Muscle of leg (tissue), 11 donors: ENCODE measurements around the gene SGMS1. TPM values are rescaled to one million over a fixed set of nuclear protein-coding genes. Genes with fewer than 3 reads are reported as not detected.

Experiments used
- DNase-seq: peaks from one replicate; pipeline ENCODE4 v3.0.0; 2013
- H3K27ac ChIP-seq: one replicate; pipeline ENCODE4 v1.5.1; 2013; ENCODE audit warnings: mild to moderate bottlenecking, low read length, control low read depth
- H3K27me3 ChIP-seq: one replicate; pipeline ENCODE4 v1.6.1; 2013; ENCODE audit warnings: low read length; ENCODE audit not compliant: control insufficient read depth, insufficient read depth
- H3K36me3 ChIP-seq: one replicate; pipeline ENCODE4 v1.6.1; 2013; ENCODE audit warnings: low read length; ENCODE audit not compliant: control insufficient read depth, insufficient read depth
- H3K4me1 ChIP-seq: one replicate; pipeline ENCODE4 v1.6.1; 2013; ENCODE audit warnings: low read length; ENCODE audit not compliant: control insufficient read depth, insufficient read depth
- H3K4me3 ChIP-seq: one replicate; pipeline ENCODE4 v1.5.1; 2013; ENCODE audit warnings: low read length, control low read depth
- H3K9me3 ChIP-seq: replicated peaks from 2 replicates; pipeline ENCODE4 v1.6.1; 2013; ENCODE audit warnings: low read depth, low read length; ENCODE audit not compliant: control insufficient read depth
- WGBS: methylation state at CpG from one replicate; pipeline ENCODE4 v1.1.5; 2013; ENCODE audit warnings: missing lambda C conversion rate; ENCODE audit not compliant: insufficient coverage; 5-methylcytosine and 5-hydroxymethylcytosine counted together
- polyA plus RNA-seq, 8 donors: library from polyadenylated mRNA; unstranded; fragments of 120-200 nt; gene quantifications; one replicate each; pipeline versions ENCODE4 v1.2.1 to v1.2.3, GENCODE V29; 2013; ENCODE audit warnings: inconsistent platforms in 1 of 8, low replicate concordance in 1 of 8; ENCODE audit not compliant: insufficient read length in 8 of 8, insufficient read depth in 1 of 8
- total RNA-seq: library from RNA; stranded (reverse); fragments of 120-200 nt; gene quantifications from one replicate; pipeline ENCODE4 v1.2.4, GENCODE V29; 2013

The SGMS1 gene
- total and polyA plus RNA-seq, 9 donors, result 18.2 to 30.5 (median 23.0) TPM

DNA sequence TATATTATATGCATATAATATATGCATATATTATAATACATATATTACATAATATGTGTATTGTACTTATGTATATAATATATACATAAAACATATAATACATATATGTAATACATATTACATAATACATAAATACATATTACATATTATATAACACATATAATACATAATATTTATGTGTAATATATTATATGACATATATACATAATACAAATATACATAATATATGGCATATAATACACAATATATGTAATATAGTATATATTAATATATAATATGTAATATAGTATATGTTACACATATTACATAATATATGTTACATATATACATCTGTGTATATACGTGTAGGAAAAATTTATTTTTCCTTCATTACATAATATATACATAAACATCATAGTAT, 63.4 kb downstream of the SGMS1 start:
- WGBS, result no CpG with 5 or more reads among the region's 1 CpG
- Histone ChIP-seq H3K27me3 (no peaks in the 10 kb centered on the region), H3K4me1 (peaks cover 8% of the 10 kb centered on the region), H3K4me3 (no peak overlapping the region), H3K27ac (no peak overlapping the region), H3K36me3 (no peaks in the 10 kb centered on the region), H3K9me3 (no peaks in the 10 kb centered on the region)
- no peak for DNase-seq

DNA sequence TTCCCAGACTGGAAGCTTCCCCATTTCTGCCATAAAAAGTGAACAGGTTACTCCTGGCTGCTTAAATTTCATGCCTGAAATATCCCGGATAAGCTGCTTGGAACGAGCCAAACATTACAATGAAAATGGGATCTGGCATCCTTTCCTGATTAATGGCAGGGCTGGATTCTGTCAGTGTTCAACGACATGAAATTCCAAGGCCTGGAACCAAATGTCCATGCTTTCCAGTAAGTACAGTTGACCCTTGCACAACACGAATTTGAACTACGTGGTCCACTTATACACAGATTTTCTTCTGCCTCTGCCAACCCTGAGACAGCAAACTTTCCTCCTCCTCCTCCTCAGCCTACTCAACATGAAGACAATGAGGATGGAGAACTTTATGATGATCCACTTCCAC, 65.4 kb downstream of the SGMS1 start:
- Histone ChIP-seq H3K4me3 (no peak overlapping the region), H3K9me3 (no peaks in the 10 kb centered on the region), H3K27me3 (no peaks in the 10 kb centered on the region), H3K36me3 (no peaks in the 10 kb centered on the region), H3K4me1 (peaks cover 13% of the 10 kb centered on the region), H3K27ac (no peak overlapping the region)
- DNase-seq, result no peak
- 22% methylated on average over 4 of the region's 5 CpGs for WGBS

DNA sequence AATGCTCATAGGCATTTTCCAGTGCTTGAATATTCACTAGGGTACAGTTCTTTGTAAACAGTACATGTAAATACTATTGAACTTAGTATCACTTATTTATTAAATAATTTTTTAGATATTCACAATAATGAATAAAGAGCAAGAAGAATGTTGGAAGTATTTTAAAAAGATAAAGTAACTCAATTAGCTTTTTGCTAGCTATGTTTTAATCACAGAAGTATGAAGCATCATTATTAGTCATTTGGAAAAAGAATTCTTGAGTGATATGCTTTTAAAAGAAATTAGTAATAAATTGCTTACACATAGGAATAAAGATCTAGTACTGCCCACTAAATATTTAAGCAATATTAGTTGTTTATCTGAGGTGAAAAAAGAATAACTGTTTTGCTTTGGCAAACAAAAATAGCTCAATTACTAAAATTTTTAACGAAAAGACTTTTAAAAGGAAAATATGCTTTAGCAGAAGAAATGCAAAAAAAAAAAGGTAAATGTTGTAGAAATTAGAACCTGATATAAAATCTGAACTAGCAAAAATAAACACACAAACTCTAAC, 66.5 kb downstream of the SGMS1 start:
- peaks cover 13% of the 10 kb centered on the region for H3K4me1 ChIP-seq
- no peaks in the 10 kb centered on the region for H3K9me3 ChIP-seq
- DNase-seq, result no peak
- WGBS, result no CpG with 5 or more reads among the region's 1 CpG
- H3K27ac ChIP-seq, result no peak overlapping the region
- no peak overlapping the region for H3K4me3 ChIP-seq
- H3K36me3 ChIP-seq, result no peaks in the 10 kb centered on the region
- no peaks in the 10 kb centered on the region for H3K27me3 ChIP-seq

- H3K9me3 ChIP-seq, result no peaks in the 10 kb centered on the region
- no peaks in the 10 kb centered on the region for H3K27me3 ChIP-seq
- H3K36me3 ChIP-seq, result no peaks in the 10 kb centered on the region
- 60% methylated on average over 4 of the region's 9 CpGs for WGBS
- peaks cover 13% of the 10 kb centered on the region for H3K4me1 ChIP-seq
- DNase-seq, result peak; percentile 25
- H3K27ac ChIP-seq, result peak overlapping the region; percentile 26
- H3K4me3 ChIP-seq, result no peak overlapping the region
Observed at GRCh38 chr10:50556237-50557120, 67.3 kb downstream of the SGMS1 start.

DNA sequence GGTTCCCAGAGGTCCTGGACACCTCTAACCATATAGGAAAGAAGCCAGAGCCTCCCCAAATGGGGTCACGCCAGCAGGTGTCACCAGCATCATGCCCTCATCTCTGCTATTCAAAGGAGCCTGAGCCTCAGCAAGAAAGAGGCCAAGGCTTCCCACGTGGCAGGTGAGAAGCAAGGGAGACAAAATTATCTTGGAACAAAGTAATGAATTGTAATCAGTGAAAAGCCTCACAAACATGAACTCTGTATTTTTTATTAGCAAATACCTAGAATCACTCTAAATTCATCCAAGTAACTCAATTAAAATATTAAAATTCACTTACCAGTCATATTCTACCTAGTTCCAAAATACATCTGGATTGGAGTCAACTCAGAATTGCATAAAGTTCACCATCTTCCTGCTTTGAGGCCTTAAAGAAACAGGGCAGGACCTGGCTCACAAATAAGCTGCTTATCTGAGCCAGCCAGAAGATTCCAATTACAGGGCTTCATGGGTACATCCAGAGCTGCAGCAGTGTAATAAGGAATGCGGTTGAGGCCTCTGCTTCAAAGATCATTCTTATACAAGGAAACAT, 68.7 kb downstream of the SGMS1 start:
- H3K27me3 ChIP-seq, result no peaks in the 10 kb centered on the region
- H3K36me3 ChIP-seq, result no peaks in the 10 kb centered on the region
- H3K9me3 ChIP-seq, result no peaks in the 10 kb centered on the region
- no CpG with 5 or more reads among the region's 3 CpGs for WGBS
- peaks cover 13% of the 10 kb centered on the region for H3K4me1 ChIP-seq
- no peak overlapping the region for H3K4me3 ChIP-seq
- peak; percentile 63 for DNase-seq
- H3K27ac ChIP-seq, result peak overlapping the region; percentile 29

- peaks cover 13% of the 10 kb centered on the region for H3K4me1 ChIP-seq
- H3K9me3 ChIP-seq, result no peaks in the 10 kb centered on the region
- WGBS, result 100% methylated on average over 2 of the region's 4 CpGs
- H3K27me3 ChIP-seq, result no peaks in the 10 kb centered on the region
- H3K36me3 ChIP-seq, result no peaks in the 10 kb centered on the region
- H3K4me3 ChIP-seq, result no peak overlapping the region
- H3K27ac ChIP-seq, result peak overlapping the region; percentile 29
- DNase-seq, result peak; percentile 28
Observed at GRCh38 chr10:50554376-50554994, 69.3 kb downstream of the SGMS1 start.

- DNase-seq, result no peak
- peaks cover 13% of the 10 kb centered on the region for H3K4me1 ChIP-seq
- H3K27ac ChIP-seq, result no peak overlapping the region
- H3K4me3 ChIP-seq, result no peak overlapping the region
- no peaks in the 10 kb centered on the region for H3K27me3 ChIP-seq
- H3K36me3 ChIP-seq, result no peaks in the 10 kb centered on the region
- no peaks in the 10 kb centered on the region for H3K9me3 ChIP-seq
- no CpG with 5 or more reads among the region's 4 CpGs for WGBS
Observed at GRCh38 chr10:50552771-50553535, 70.8 kb downstream of the SGMS1 start.

- Histone ChIP-seq H3K4me1 (peaks cover 13% of the 10 kb centered on the region), H3K9me3 (no peaks in the 10 kb centered on the region), H3K4me3 (no peak overlapping the region), H3K36me3 (no peaks in the 10 kb centered on the region), H3K27ac (no peak overlapping the region), H3K27me3 (no peaks in the 10 kb centered on the region)
- no CpG with 5 or more reads among the region's 4 CpGs for WGBS
- no peak for DNase-seq
Observed at GRCh38 chr10:50552308-50552707, 71.4 kb downstream of the SGMS1 start.

DNA sequence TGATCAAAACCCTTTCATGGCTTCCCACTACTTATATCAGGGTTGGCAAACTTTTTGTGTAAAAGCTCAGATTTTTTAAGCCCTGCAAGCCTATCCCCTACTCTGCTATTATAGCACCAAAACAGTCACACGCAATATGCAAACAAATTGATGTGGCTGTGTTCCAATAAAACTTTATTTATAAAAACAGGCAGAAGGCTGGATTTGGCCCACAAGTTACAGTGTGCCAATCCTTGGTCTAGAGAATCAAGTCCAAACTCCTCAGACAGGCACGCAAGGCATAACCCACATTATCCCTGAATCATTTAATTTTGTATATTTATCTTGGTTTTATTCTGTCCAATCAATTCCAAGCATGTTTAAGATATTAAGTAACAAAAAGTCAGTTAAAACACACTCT, 71.9 kb downstream of the SGMS1 start:
- no CpG with 5 or more reads among the region's 2 CpGs for WGBS
- H3K27me3 ChIP-seq, result no peaks in the 10 kb centered on the region
- H3K36me3 ChIP-seq, result no peaks in the 10 kb centered on the region
- DNase-seq, result no peak
- no peak overlapping the region for H3K27ac ChIP-seq
- H3K4me1 ChIP-seq, result peaks cover 13% of the 10 kb centered on the region
- H3K9me3 ChIP-seq, result no peaks in the 10 kb centered on the region
- no peak overlapping the region for H3K4me3 ChIP-seq
